ENCODE data around the gene UBR2.
"Not testable (repeated sequence)": the region's sequence is repeated elsewhere in the genome, so short reads cannot be mapped to it uniquely, and the experiment has no call there.

The UBR2 gene

GRCh38 chr6:42565823-42566613 lies 2.2 kb downstream of the UBR2 start:
- no peaks in the 10 kb centered on the region for H3K9me3 Mint-ChIP-seq
- peak overlapping the region; percentile 97 to 100 for H3K4me3 Mint-ChIP-seq
- H3K27me3 Mint-ChIP-seq = peaks cover 0 to under 1% of the 10 kb centered on the region in 2 donors
- no peak for DNase-seq
- peaks cover 18 to 37% of the 10 kb centered on the region in 2 donors for H3K4me1 Mint-ChIP-seq (ENCODE audit: low read depth in 2 of 2)
- H3K36me3 Mint-ChIP-seq (ENCODE audit: insufficient read depth) = peaks cover 25% of the 10 kb centered on the region
- no peak for ATAC-seq (replicated peaks)
- H3K27ac Mint-ChIP-seq = peak overlapping the region; percentile 94 to 99

DNA sequence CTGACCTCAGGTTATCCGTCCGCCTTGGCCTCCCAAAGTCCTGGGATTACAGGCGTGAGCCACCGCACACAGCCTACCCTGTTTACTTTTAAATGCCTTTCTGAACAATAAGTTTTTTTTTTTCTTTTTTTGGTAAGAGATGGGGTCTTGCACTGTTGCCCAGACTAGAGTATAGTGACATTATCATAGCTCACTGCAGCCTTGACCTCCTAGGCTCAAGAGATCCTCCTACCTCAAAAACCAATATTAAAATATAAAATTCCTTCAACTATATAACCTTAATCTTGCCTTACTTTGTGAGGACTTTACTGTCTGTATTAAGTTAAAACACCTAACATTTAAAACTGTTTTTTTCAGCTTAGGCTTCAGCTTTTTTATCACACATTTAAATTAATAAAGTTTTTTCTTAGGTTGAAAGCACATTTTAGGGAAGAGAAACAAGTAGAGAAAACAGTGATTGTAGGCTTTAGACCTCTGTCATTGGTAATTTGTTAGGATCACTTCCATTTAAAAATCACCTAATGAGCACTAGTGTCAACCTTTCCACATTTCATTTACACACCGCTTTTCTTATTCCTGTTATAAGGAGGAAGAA lies 2.9 kb downstream of the UBR2 start:
- no peak for DNase-seq
- peaks cover 18 to 40% of the 10 kb centered on the region in 2 donors for H3K4me1 Mint-ChIP-seq (ENCODE audit: low read depth in 2 of 2)
- H3K4me3 Mint-ChIP-seq = peak overlapping the region; percentile 97 to 100
- H3K9me3 Mint-ChIP-seq = no peaks in the 10 kb centered on the region
- H3K27ac Mint-ChIP-seq = peak overlapping the region in 1 of 2 donors; percentile 99
- H3K27me3 Mint-ChIP-seq = no peaks in the 10 kb centered on the region
- H3K36me3 Mint-ChIP-seq (ENCODE audit: insufficient read depth) = peaks cover 25% of the 10 kb centered on the region
- no peak for ATAC-seq (replicated peaks)

- Mint-ChIP-seq H3K4me3 (peak overlapping the region in 1 of 2 donors; percentile 100), H3K36me3 (ENCODE audit: insufficient read depth) (peaks cover 25% of the 10 kb centered on the region), H3K27ac (peak overlapping the region in 1 of 2 donors; percentile 99)
Observed at GRCh38 chr6:42567237-42567636, 3.4 kb downstream of the UBR2 start.

DNA sequence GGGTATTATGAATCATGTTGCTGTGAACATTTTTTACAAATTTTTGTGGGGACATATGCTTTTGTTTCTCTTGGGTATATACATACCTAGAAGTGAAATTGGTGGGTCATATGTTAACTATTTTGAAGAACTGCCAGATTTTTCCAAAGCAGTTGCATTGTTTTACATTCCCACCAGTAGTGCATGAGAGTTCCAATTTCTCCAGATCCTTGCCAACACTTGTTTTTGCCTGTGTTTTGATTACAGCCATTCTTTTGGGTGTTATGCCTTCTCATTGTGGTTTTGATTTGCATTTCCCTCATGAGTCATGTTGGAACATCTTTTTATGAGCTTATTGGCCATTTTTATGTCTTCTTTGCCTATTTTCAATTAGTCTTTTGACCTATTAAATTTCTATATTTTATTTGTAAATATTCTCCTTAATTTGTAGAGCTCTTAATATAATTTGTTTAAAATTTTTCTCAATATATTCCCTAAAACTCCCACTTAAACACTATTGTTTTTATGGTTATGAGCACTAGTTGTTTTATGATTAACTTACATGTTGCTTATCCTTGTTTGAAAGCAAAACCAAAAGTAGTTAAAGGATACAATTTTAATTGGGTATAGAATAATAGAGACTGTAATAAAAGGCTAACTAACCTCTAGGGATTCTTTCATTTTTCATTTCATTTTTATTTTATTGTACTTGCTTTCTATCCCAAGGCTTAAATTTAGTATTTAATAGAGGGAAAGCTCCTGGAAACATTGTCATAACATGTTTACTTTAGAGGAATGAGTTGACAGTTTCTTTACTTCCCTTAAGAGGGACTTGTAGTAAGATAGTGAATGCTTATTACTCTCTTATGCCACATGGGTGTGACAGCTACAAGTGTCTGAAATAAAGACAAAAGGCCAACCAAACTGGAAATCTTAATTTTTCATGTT lies 5.5 kb downstream of the UBR2 start:
- no peak for DNase-seq
- H3K27ac Mint-ChIP-seq = peak overlapping the region in 1 of 2 donors; percentile 20
- no peaks in the 10 kb centered on the region for H3K27me3 Mint-ChIP-seq
- peaks cover 27 to 54% of the 10 kb centered on the region in 2 donors for H3K4me1 Mint-ChIP-seq (ENCODE audit: low read depth in 2 of 2)
- no peaks in the 10 kb centered on the region for H3K9me3 Mint-ChIP-seq
- H3K36me3 Mint-ChIP-seq (ENCODE audit: insufficient read depth) = peaks cover 34% of the 10 kb centered on the region
- ATAC-seq (replicated peaks) = peak; percentile 35
- peak overlapping the region; percentile 40 to 65 for H3K4me3 Mint-ChIP-seq

More at GRCh38 chr6:42567237-42567636, 3.4 kb downstream of the UBR2 start:
- DNase-seq; H3K27me3 Mint-ChIP-seq; ATAC-seq (replicated peaks); H3K9me3 Mint-ChIP-seq: not testable (repeated sequence)
- peaks cover 18 to 43% of the 10 kb centered on the region in 2 donors for H3K4me1 Mint-ChIP-seq (ENCODE audit: low read depth in 2 of 2)

GRCh38 chr6:42571611-42572342 lies 7.9 kb downstream of the UBR2 start:
- no peaks in the 10 kb centered on the region for H3K9me3 Mint-ChIP-seq
- DNase-seq = no peak
- peak overlapping the region; percentile 44 to 64 for H3K4me3 Mint-ChIP-seq
- H3K4me1 Mint-ChIP-seq (ENCODE audit: low read depth in 2 of 2) = peaks cover 26 to 54% of the 10 kb centered on the region in 2 donors
- peak; percentile 5 for ATAC-seq (replicated peaks)
- peak overlapping the region; percentile 29 to 91 for H3K27ac Mint-ChIP-seq
- no peaks in the 10 kb centered on the region for H3K27me3 Mint-ChIP-seq
- peaks cover 38% of the 10 kb centered on the region for H3K36me3 Mint-ChIP-seq (ENCODE audit: insufficient read depth)

DNA sequence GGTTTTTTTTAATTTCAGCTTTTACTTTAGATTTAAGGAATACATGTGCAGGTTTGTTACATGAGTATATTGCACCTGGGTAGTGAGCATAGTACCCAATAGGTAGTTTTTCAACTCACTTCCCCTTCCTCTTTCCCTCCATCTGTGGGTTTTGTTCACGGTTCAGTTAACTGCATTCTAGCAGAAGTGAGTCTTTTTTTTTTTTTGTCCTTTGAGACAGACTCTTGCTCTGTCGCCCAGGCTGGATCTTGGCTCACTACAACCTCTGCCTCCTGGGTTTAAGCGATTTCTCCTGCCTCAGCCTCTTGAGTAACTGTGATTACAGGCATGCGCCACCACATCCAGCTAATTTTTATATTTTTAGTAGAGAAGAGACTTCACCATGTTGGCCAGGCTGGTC lies 8.7 kb downstream of the UBR2 start:
- H3K4me1 Mint-ChIP-seq (ENCODE audit: low read depth in 2 of 2) = peaks cover 24 to 55% of the 10 kb centered on the region in 2 donors
- peak overlapping the region; percentile 55 to 91 for H3K27ac Mint-ChIP-seq
- H3K4me3 Mint-ChIP-seq = peak overlapping the region; percentile 54 to 64
- DNase-seq (no peak), ATAC-seq (replicated peaks) (peak; percentile 79)
- H3K9me3 Mint-ChIP-seq = no peaks in the 10 kb centered on the region
- peaks cover 41% of the 10 kb centered on the region for H3K36me3 Mint-ChIP-seq (ENCODE audit: insufficient read depth)
- no peaks in the 10 kb centered on the region for H3K27me3 Mint-ChIP-seq

GRCh38 chr6:42576538-42576937 lies 12.7 kb downstream of the UBR2 start:
- H3K27me3 Mint-ChIP-seq; ATAC-seq (replicated peaks); H3K9me3 Mint-ChIP-seq; DNase-seq; H3K4me3 Mint-ChIP-seq: not testable (repeated sequence)
- peaks cover 56% of the 10 kb centered on the region for H3K36me3 Mint-ChIP-seq (ENCODE audit: insufficient read depth)
- H3K27ac Mint-ChIP-seq = peak overlapping the region; percentile 11 to 55
- H3K4me1 Mint-ChIP-seq (ENCODE audit: low read depth in 2 of 2) = peaks cover 31 to 72% of the 10 kb centered on the region in 2 donors

DNA sequence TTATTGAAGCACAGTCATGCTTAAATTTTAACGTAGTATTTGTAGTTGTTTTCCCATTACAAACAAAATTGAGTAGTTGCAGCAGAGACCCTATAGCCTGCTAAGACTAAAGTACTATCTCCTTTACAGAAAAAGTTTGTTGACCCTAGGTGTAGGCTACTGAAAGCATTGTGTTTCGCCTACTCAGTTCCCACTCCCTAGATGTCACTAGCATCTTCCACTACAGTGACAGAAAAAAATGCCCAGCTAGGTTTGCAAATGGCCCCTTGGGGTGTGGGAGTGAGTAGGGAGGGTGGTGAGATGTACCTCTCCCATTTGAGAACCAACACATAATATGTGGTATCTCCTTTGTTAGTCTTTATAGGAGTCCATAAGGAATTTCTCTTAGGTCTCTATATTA lies 34.5 kb downstream of the UBR2 start:
- no peak overlapping the region for H3K4me3 Mint-ChIP-seq
- H3K27ac Mint-ChIP-seq = peak overlapping the region; percentile 35 to 62
- peaks cover 3 to 16% of the 10 kb centered on the region in 2 donors for H3K4me1 Mint-ChIP-seq (ENCODE audit: low read depth in 2 of 2)
- no peaks in the 10 kb centered on the region for H3K9me3 Mint-ChIP-seq
- H3K36me3 Mint-ChIP-seq (ENCODE audit: insufficient read depth) = peaks cover 32% of the 10 kb centered on the region
- DNase-seq (no peak), ATAC-seq (replicated peaks) (no peak)
- H3K27me3 Mint-ChIP-seq = no peaks in the 10 kb centered on the region

DNA sequence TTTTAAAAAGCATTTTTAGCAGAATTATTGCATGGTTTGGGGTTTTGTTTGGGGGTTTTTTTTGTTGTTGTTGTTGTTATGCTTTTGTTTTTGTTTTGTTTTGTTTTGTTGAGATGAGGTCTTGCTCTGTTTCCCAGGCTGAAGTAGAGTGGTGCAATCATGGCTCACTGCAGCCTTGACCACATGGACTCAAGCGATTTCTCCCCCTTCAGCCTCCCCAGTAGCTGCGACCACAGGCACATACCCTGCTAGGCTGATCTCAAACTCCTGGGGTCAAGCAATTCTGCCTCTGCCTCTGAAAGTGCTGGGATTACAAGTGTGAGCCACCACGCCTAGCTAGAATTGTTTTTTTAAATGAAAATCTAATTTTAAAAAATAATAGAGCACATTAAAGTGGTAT lies 35.7 kb downstream of the UBR2 start:
- Mint-ChIP-seq H3K4me1 (ENCODE audit: low read depth in 2 of 2) (peaks cover 3 to 9% of the 10 kb centered on the region in 2 donors), H3K4me3 (no peak overlapping the region), H3K9me3 (no peaks in the 10 kb centered on the region), H3K27ac (peak overlapping the region in 1 of 2 donors; percentile 81), H3K36me3 (ENCODE audit: insufficient read depth) (peaks cover 32% of the 10 kb centered on the region), H3K27me3 (no peaks in the 10 kb centered on the region)
- ATAC-seq (replicated peaks) (no peak), DNase-seq (no peak)

DNA sequence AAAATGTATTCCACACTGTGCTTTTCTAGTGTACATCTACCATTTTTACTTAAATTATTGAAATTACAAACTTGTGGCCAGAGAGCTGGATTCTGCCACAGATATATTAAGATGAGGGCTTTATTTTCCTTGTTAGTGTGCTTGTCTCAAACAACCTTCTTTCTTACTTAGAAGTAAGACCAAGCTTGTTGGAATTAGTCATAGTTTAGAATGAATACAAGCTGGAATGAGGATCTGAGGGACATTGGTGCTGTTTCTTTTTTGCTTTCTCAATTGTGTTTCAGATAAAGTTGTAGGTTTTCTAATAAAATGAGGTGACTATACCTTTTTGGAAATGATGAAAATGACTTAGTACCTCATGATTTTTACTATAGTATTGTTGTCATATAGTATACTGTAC lies 40.3 kb downstream of the UBR2 start:
- Mint-ChIP-seq H3K27me3 (no peaks in the 10 kb centered on the region), H3K4me1 (ENCODE audit: low read depth in 2 of 2) (peaks cover 2 to 9% of the 10 kb centered on the region in 2 donors), H3K27ac (peak overlapping the region in 1 of 2 donors; percentile 60), H3K9me3 (no peaks in the 10 kb centered on the region), H3K36me3 (ENCODE audit: insufficient read depth) (peaks cover 45% of the 10 kb centered on the region), H3K4me3 (no peak overlapping the region)
- DNase-seq = no peak
- ATAC-seq (replicated peaks) = no peak

- DNase-seq; H3K4me3 Mint-ChIP-seq; H3K27me3 Mint-ChIP-seq; H3K4me1 Mint-ChIP-seq (ENCODE audit: low read depth in 2 of 2); ATAC-seq (replicated peaks); H3K9me3 Mint-ChIP-seq: not testable (repeated sequence)
- Mint-ChIP-seq H3K27ac (peak overlapping the region; percentile 23 to 60), H3K36me3 (ENCODE audit: insufficient read depth) (peaks cover 45% of the 10 kb centered on the region)
Observed at GRCh38 chr6:42604699-42605098, 40.9 kb downstream of the UBR2 start.

DNA sequence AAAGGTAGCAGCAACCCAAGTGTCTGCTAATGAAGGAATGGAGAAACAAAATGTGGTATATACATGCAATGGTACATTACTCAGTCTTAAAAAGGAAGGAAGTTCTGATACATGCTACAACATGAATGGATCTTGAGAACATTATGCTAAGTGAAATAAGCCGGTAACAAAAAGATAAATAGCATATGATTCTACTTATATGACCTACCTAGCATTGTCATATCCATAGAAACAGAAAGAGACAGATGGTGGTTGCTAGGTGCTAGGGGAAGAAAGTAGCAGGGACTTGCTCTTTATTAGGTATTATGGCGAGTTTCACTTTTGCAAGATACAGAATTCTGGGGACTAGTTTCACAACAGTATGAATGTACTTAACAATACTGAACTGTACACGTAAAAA lies 46.6 kb downstream of the UBR2 start:
- Mint-ChIP-seq H3K9me3 (no peaks in the 10 kb centered on the region), H3K27ac (peak overlapping the region in 1 of 2 donors; percentile 78), H3K27me3 (no peaks in the 10 kb centered on the region), H3K4me3 (no peak overlapping the region), H3K4me1 (ENCODE audit: low read depth in 2 of 2) (peaks cover 0 to 2% of the 10 kb centered on the region in 2 donors), H3K36me3 (ENCODE audit: insufficient read depth) (peaks cover 68% of the 10 kb centered on the region)
- DNase-seq (no peak), ATAC-seq (replicated peaks) (no peak)
